Esophagus muscularis mucosa (tissue), 4 donors: ENCODE measurements around the gene SRD5A1. TPM values are rescaled to one million over a fixed set of nuclear protein-coding genes. Genes with fewer than 3 reads are reported as not detected.

ENCODE experiments used
- DNase-seq: peaks from one replicate; pipeline ENCODE4 v3.0.0-alpha.2; 2017; ENCODE audit errors: extremely low spot score
- H3K27ac ChIP-seq, 4 donors: fragments of 200-600 bp; sonication (generic); replicated peaks in 1 of 4; 1 replicate in 3 of 4; 2 replicates in 1 of 4; pipeline ENCODE4 v1.5.1; 2016 to 2019; ENCODE audit warnings: mild to moderate bottlenecking in 1 of 4
- H3K27me3 ChIP-seq, 4 donors: fragments of 200-600 bp; sonication (generic); one replicate each; pipeline versions ENCODE4 v1.5.1 to v1.6.0; 2016 to 2019
- H3K36me3 ChIP-seq, 4 donors: fragments of 200-600 bp; sonication (generic); one replicate each; pipeline ENCODE4 v1.5.1; 2016 to 2019
- H3K4me1 ChIP-seq, 4 donors: fragments of 200-600 bp; sonication (generic); one replicate each; pipeline ENCODE4 v1.5.1; 2016 to 2019
- H3K4me3 ChIP-seq, 4 donors: fragments of 200-600 bp; sonication (generic); 1 replicate in 2 of 4; 2 replicates in 2 of 4; pipeline ENCODE4 v1.5.1; 2016 to 2019; ENCODE audit warnings: mild to moderate bottlenecking in 4 of 4, moderate library complexity in 1 of 4
- H3K9me3 ChIP-seq, 4 donors: fragments of 200-600 bp; sonication (generic); 1 replicate in 3 of 4; 2 replicates in 1 of 4; pipeline ENCODE4 v1.5.1; 2016 to 2019
- EP300 ChIP-seq: sonication (generic); formaldehyde crosslinking; IDR thresholded peaks from one replicate; pipeline ENCODE4 v1.6.1; 2017; ENCODE audit warnings: antibody characterized with exemption
- POLR2A ChIP-seq: fragments of 450-650 bp; IDR thresholded peaks from one replicate; pipeline ENCODE4 v1.6.1; 2017; ENCODE audit warnings: antibody characterized with exemption, moderate library complexity, mild to moderate bottlenecking, low read depth
- POLR2AphosphoS5 ChIP-seq, 2 donors: sonication (generic); formaldehyde crosslinking; IDR thresholded peaks; one replicate each; pipeline ENCODE4 v1.6.1; 2017; ENCODE audit warnings: antibody characterized with exemption in 2 of 2
- WGBS: methylation state at CpG from one replicate; pipeline ENCODE4 v1.1.5; 2018; 5-methylcytosine and 5-hydroxymethylcytosine counted together
- intact Hi-C: fragments of 100-400 bp; cut with DNase I; formaldehyde crosslinking; loops from one replicate; pipeline ENCODE4 v1.15.1; 2023
- total RNA-seq, 4 donors: library from RNA; depleted of rRNA; stranded (reverse); fragments of >200 nt; gene quantifications; one replicate each; pipeline versions ENCODE4 v1.1.0 to v1.2.1, GENCODE V29; 2016
- TF ChIP-seq, protein P1 (sequence below), 3 experiments: fragments of 200-600 bp in 2 of 3; fragments of 450-650 bp in 1 of 3; sonication (generic) in 2 of 3; IDR thresholded peaks; one replicate each; pipeline ENCODE4 v1.5.1; 2017 to 2019; ENCODE audit warnings: antibody characterized with exemption in 3 of 3, mild to moderate bottlenecking in 2 of 3, moderate library complexity in 1 of 3

Gene SRD5A1
- total RNA-seq, 4 donors from 2014 or later, result 2.2 to 10.3 (median 4.6) TPM

DNA sequence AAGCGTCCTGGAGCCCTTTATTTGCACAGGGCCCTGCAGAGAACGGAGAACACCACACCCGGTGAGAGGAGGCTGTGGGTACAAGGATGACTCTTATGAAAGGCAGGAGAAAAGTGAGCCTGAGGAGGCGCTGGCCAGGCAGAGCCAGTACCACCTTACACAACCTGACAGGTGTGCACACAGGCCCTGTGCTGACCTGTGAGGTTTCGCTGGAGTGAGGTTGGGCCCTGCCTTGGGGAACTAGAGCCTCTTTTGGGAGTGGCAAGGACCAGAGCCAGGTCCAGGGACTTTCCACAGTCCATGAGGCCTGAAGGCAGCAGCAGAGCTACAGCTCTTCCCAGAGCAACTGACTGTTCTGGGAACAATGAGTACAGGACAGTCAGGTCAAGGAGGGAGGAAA, 3.1 kb downstream of the SRD5A1 start:
- intact Hi-C loops, result loop anchor here (10.0 kb wide), 1 partner anchor 759 kb away; the partner anchor contains the start of gene ADCY2
- WGBS, result 63% methylated on average over 5 of the region's 5 CpGs
- H3K27ac ChIP-seq, result peak overlapping the region in 1 of 4 donors; percentile 13

DNA sequence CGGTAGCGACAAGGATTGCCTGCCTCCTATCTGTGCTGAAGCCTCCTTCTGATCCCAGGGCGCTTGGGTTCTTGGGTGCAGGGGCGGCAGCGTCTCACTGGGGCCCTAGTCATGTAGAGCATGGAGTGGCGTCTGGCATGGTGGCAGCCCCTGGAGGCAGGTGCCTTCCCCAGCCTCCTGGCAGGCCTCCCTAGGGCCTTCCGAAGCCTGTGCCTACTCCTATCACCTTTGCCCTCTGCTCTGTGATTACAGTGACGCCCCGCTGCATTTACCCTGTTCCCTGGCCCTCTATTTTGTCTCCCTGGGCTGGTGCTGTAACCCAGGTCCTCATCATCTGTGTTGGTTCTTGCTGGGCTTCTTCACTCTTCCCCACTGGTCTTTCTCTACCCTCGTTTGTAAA, 3.8 kb downstream of the SRD5A1 start:
- no peak overlapping the region for H3K27ac ChIP-seq
- intact Hi-C loops, result loop anchor here (10.0 kb wide), 1 partner anchor 758 kb away; the partner anchor contains the start of gene ADCY2
- H3K4me3 ChIP-seq, result no peak overlapping the region
- H3K4me1 ChIP-seq, result peaks cover 15 to 40% (median 30%) of the 10 kb centered on the region in 4 donors
- TF ChIP-seq POLR2A (no peak), POLR2AphosphoS5 (IDR thresholded peaks at IDR 0.05) (no peak), EP300 (no peak)
- TF ChIP-seq, protein P1, sequence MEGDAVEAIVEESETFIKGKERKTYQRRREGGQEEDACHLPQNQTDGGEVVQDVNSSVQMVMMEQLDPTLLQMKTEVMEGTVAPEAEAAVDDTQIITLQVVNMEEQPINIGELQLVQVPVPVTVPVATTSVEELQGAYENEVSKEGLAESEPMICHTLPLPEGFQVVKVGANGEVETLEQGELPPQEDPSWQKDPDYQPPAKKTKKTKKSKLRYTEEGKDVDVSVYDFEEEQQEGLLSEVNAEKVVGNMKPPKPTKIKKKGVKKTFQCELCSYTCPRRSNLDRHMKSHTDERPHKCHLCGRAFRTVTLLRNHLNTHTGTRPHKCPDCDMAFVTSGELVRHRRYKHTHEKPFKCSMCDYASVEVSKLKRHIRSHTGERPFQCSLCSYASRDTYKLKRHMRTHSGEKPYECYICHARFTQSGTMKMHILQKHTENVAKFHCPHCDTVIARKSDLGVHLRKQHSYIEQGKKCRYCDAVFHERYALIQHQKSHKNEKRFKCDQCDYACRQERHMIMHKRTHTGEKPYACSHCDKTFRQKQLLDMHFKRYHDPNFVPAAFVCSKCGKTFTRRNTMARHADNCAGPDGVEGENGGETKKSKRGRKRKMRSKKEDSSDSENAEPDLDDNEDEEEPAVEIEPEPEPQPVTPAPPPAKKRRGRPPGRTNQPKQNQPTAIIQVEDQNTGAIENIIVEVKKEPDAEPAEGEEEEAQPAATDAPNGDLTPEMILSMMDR (IDR thresholded peaks at IDR 0.05), result no peak
- 95% methylated on average over 6 of the region's 10 CpGs for WGBS
- no peaks in the 10 kb centered on the region for H3K27me3 ChIP-seq
- H3K36me3 ChIP-seq, result no peaks in the 10 kb centered on the region
- H3K9me3 ChIP-seq, result no peaks in the 10 kb centered on the region
- DNase-seq, result no peak

More for the DNA sequence above, 3.1 kb downstream of the SRD5A1 start:
- peaks cover 0 to 3% (median 2%) of the 10 kb centered on the region in 4 donors for H3K36me3 ChIP-seq
- H3K4me3 ChIP-seq, result no peak overlapping the region
- H3K9me3 ChIP-seq, result no peaks in the 10 kb centered on the region
- peaks cover 22 to 47% (median 38%) of the 10 kb centered on the region in 4 donors for H3K4me1 ChIP-seq
- no peak for TF ChIP-seq POLR2AphosphoS5 (IDR thresholded peaks at IDR 0.05)
- TF ChIP-seq EP300, result no peak
- TF ChIP-seq POLR2A, result no peak
- TF ChIP-seq, protein P1 (IDR thresholded peaks at IDR 0.05), result no peak
- no peaks in the 10 kb centered on the region for H3K27me3 ChIP-seq
- DNase-seq, result no peak

DNA sequence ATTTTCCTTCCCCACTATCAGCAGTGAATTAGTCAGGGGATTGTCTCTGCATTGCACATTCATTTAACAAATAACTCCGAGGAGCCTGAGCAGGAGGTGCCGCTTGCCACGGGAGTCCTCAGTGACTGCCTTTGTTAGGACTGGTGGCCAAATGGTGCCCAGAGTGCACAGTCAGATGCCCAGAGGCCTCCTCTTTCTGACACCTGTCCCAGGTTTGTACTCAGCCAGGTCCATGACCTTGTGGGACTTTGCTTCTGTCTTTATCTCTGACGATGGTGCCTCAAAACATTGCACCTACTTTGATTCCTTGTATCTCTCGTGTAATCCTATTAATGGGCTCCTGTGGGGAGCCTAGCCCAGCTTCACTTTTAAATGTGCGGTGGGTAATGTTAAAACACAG, 4.3 kb downstream of the SRD5A1 start:
- no peak overlapping the region for H3K4me3 ChIP-seq

DNA sequence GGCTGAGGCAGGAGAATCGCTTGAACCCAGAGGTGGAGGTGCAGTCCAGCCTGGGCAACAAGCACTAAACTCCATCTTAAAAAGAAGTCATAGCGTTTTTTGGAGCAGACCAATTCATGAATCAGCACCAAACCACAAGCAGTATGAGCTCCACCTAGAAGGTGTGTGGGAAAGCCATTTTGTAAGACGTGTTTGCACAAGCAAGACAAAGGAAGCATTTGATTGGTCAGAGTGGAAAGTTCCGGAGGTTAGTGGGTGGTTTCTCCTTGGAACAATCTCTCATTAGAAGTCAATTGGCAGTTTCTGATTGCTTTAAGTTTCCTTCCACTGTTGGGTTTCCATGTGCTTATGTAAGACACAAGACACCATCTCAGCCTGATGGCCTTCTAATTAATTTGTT, 5.0 kb downstream of the SRD5A1 start:
- WGBS, result 93% methylated on average over 4 of the region's 4 CpGs
- Histone ChIP-seq H3K27ac (no peak overlapping the region), H3K36me3 (no peaks in the 10 kb centered on the region), H3K4me3 (no peak overlapping the region), H3K27me3 (no peaks in the 10 kb centered on the region), H3K4me1 (peaks cover 11 to 35% (median 26%) of the 10 kb centered on the region in 4 donors), H3K9me3 (no peaks in the 10 kb centered on the region)
- intact Hi-C loops, result loop anchor here (10.0 kb wide), 1 partner anchor 757 kb away; the partner anchor contains the start of gene ADCY2
- TF ChIP-seq POLR2A, result no peak
- TF ChIP-seq EP300, result no peak
- TF ChIP-seq, protein P1 (IDR thresholded peaks at IDR 0.05), result no peak
- TF ChIP-seq POLR2AphosphoS5 (IDR thresholded peaks at IDR 0.05), result no peak
- no peak for DNase-seq

More for the DNA sequence above, 4.3 kb downstream of the SRD5A1 start:
- H3K36me3 ChIP-seq, result no peaks in the 10 kb centered on the region
- no peak overlapping the region for H3K27ac ChIP-seq
- no peak for TF ChIP-seq POLR2A
- TF ChIP-seq EP300, result no peak
- TF ChIP-seq, protein P1 (IDR thresholded peaks at IDR 0.05), result no peak
- no peak for TF ChIP-seq POLR2AphosphoS5 (IDR thresholded peaks at IDR 0.05)
- H3K27me3 ChIP-seq, result no peaks in the 10 kb centered on the region
- intact Hi-C loops, result loop anchor here (10.0 kb wide), 1 partner anchor 757 kb away; the partner anchor contains the start of gene ADCY2
- H3K9me3 ChIP-seq, result no peaks in the 10 kb centered on the region
- no peak for DNase-seq
- WGBS, result 94% methylated on average over 6 of the region's 6 CpGs
- peaks cover 11 to 35% (median 26%) of the 10 kb centered on the region in 4 donors for H3K4me1 ChIP-seq

DNA sequence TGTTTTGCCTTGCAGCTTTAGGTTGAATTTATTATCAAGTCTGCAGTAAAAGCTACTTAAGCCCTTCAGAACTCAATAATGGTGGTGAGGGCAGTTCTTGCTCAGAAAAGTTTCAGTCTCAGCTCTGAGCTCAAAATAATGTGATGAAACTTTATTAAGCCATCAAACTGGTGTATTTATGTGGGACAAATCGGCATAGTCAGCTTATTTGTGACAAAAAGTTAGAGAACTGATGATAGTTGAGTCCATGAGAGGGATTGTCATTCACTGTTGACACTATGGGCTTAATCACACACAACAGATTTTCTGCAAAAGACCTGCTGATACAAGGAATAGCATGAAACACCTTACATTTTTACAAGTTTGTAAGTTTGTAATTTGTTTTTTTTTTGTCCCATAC, 9.4 kb downstream of the SRD5A1 start:
- TF ChIP-seq POLR2AphosphoS5 (IDR thresholded peaks at IDR 0.05), result no peak
- no peak for TF ChIP-seq POLR2A
- no peak for TF ChIP-seq EP300
- TF ChIP-seq, protein P1 (IDR thresholded peaks at IDR 0.05), result no peak
- H3K27me3 ChIP-seq, result no peaks in the 10 kb centered on the region
- H3K4me3 ChIP-seq, result no peak overlapping the region
- DNase-seq, result no peak
- peaks cover 0 to 5% (median 2%) of the 10 kb centered on the region in 4 donors for H3K36me3 ChIP-seq
- H3K9me3 ChIP-seq, result no peaks in the 10 kb centered on the region
- no peak overlapping the region for H3K27ac ChIP-seq
- H3K4me1 ChIP-seq, result no peaks in the 10 kb centered on the region
- intact Hi-C loops, result no loop called here
- WGBS, result 83% methylated on average over 1 of the region's 1 CpG
